AML-193 (cell line): ENCODE measurements around the gene EPHA7.

ENCODE experiments used
- DNase-seq, 2 experiments: peaks; one replicate each; lab custom pipeline; 2025; lab: John Stamatoyannopoulos, UW

The EPHA7 gene

GRCh38 chr6:93243231-93243778, 176.1 kb downstream of the EPHA7 start:
- DNase-seq = no peak

GRCh38 chr6:93242049-93242448, 177.3 kb downstream of the EPHA7 start:
- DNase-seq = no peak

DNA sequence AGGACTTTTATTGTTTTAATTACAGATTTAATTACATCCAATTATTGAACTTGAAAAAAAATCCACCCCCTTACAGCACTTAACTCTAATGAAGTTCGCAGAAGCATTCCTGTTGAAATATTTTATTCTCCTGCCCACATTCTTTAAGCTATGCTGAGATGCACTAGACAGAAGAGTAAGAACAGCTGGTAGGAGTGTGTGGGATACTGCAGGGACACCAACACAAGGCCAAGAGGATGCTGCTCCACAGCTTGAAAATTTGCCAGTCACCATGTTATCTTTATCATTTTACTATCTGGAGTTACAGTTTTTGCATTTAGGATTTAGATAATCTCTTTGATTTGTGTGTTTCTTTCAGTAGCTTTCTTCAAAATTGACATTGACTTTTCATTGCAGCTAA, 180.7 kb downstream of the EPHA7 start:
- DNase-seq = no peak

GRCh38 chr6:93235775-93236174, 183.6 kb downstream of the EPHA7 start:
- DNase-seq = no peak

- no peak for DNase-seq
Measured at GRCh38 chr6:93226822-93227221, 192.5 kb downstream of the EPHA7 start.

- no peak for DNase-seq
Measured at GRCh38 chr6:93222071-93222851, 197.1 kb downstream of the EPHA7 start.

DNA sequence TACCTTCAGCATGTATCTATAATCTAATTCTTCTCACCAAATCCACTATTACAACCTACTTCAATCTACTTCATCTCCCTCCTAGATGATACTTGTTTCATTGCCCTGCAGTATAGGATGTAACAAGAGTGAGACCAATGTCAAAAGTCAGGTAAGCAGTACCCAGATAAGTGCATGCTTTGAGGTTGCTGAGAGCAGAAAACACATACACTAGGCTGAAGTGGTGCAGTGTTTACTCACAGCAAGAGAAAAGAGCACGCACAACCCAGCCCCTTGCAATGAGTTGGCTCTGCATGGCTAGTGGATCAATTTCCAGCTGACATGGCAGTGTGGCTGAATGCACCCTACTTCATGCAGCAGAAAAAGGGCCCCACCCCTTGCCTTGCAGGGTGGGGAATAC, 199.9 kb downstream of the EPHA7 start:
- no peak for DNase-seq

- no peak for DNase-seq
Measured at GRCh38 chr6:93218096-93218495, 201.3 kb downstream of the EPHA7 start.

DNA sequence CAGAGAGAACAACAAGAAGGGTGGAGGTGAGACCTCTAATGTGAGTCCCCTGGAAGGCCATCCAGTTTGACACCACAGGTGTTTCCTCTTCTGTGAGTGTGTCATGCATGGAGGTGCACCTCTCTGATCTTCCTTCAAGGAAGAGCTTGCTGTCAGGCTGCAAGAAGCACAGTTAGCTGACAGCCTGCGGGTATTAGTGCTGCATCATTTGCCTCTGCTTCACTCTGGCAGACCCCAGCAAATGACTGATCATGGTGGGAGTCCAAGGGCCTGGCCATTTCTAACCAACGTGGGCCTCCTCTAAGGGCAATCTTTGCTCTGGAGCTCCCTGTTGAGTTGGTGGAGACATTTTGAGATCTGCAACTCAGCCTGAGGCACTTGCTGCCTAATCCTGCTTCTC, 206.3 kb downstream of the EPHA7 start:
- DNase-seq = no peak

DNA sequence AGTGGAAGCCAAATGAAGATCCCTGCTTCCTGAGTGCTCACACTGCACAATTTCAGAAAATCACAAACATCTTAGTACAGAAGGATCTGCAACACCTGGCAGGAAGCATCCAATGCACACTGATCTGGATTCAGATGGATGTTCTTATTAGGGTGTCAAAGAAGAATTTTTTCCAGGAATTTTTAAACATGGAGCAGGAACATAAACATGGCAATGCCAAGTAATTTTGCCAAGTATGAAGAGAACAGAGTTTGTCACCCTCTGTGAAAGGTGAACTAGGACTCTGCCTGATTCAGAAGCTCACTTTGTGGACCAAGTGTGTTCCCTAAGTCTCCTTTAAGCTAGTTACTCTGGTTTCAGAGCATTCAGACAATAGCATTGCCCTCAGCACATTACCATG, 208.5 kb downstream of the EPHA7 start:
- DNase-seq = no peak

DNA sequence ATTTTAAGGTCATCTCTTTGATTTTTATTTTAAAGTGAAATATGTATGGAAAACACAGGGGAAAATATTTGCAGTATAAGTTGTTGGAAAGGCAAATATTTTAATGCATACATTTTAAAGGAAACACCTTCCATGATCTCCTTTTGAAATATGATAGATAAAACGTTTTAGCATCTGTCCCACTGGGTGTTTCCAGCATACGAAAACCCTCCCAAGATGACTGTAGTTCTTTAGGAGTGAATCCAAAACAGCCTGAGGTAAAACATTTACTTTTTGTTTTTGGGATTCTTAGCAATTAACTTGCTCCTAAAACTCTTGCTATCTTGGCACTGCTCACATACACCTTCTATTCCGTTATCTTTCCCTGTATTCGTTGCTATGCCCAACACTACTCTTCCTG, 210.0 kb downstream of the EPHA7 start:
- DNase-seq = no peak

DNA sequence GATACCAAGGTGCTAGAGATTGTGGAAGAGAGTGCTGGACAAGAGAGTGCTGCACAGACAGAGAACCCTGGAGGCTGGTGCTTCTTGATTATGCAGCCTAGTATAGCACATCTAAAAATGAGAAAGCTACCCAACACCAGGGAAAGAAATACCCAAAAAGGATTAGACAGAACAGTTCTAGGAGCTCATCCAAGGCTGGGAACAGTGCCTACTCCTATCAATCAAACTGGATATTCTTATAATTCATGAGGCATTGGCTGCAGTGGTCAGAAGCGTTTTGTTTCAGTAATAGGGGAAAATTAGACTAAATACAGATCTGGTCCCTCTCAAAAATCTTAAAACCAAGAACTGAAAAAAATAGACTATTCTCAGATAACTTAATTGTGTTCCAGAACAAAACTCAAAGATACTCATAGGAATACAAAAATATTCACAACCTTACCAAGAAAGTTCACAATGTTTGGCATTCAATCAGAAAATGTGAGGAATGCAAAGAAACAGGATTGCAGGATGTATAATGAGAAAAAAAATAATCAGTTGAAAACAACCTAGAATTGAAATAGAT, 222.9 kb downstream of the EPHA7 start:
- no peak for DNase-seq

DNA sequence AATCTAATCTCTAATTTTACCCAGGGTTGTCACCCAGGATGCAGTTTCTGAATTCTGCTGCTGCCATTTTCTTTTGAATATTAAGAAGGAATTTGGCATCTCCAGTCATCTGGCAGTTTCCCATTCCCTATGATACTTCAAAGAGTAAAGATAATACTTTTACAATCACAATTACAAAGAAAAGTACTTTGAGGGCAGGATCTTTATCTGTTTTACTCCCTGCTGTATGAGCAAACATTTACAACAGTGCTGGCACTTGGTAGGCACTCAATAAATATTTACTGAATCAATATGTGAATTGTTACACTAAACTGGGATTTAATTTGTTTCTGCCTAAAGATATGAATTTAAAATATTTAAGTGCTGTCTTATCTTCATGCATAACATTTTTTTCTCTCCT, 224.9 kb downstream of the EPHA7 start:
- no peak for DNase-seq

DNA sequence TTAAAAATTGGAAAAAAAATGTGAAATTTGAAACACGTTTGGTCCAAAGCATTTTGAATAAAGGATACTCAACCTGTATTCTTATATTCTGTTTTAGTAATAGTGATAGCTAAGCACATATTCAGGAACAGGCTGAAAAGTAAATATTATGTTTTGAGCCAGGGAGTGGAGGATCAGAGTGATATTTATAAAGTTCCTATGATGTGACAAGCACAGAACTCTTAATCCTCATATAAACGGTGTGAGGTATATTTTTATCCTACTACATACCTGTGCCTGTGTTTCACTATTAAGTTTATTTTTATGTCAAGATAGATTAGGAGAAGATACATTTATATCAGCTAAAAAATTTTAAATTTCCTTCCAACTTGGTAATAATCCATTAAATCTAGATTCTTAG, 225.5 kb downstream of the EPHA7 start:
- DNase-seq = no peak
